Vagina (tissue), 2 donors: ENCODE results near the gene ANKHD1.

ENCODE experiments used
- CTCF ChIP-seq, 3 experiments: fragments of 450-650 bp in 2 of 3; fragments of 200-600 bp in 1 of 3; sonication (generic) in 1 of 3; IDR thresholded peaks; one replicate each; pipeline ENCODE4 v1.5.1; 2017 to 2019; ENCODE audit warnings: antibody characterized with exemption in 3 of 3, mild to moderate bottlenecking in 2 of 3, moderate library complexity in 2 of 3
- POLR2A ChIP-seq, 2 donors: fragments of 450-650 bp; IDR thresholded peaks; one replicate each; pipeline ENCODE4 v1.6.1; 2017; ENCODE audit warnings: antibody characterized with exemption in 2 of 2, mild to moderate bottlenecking in 2 of 2, moderate library complexity in 2 of 2
- POLR2AphosphoS5 ChIP-seq, 2 donors: sonication (generic); formaldehyde crosslinking; IDR thresholded peaks; one replicate each; pipeline ENCODE4 v1.9.0; 2017; ENCODE audit warnings: antibody characterized with exemption in 2 of 2, mild to moderate bottlenecking in 2 of 2, low read depth in 1 of 2; ENCODE audit not compliant: insufficient read depth in 1 of 2

- TF ChIP-seq CTCF (IDR thresholded peaks at IDR 0.05) (no peak), POLR2A (IDR thresholded peaks at IDR 0.05) (no peak), POLR2AphosphoS5 (IDR thresholded peaks at IDR 0.05; ENCODE audit: insufficient read depth in 1 of 2, low read depth in 1 of 2) (no peak)
Measured at GRCh38 chr5:140545606-140546005, 144.0 kb downstream of the ANKHD1 start.
